ENCODE results near the gene AGAP1.

The AGAP1 gene

DNA sequence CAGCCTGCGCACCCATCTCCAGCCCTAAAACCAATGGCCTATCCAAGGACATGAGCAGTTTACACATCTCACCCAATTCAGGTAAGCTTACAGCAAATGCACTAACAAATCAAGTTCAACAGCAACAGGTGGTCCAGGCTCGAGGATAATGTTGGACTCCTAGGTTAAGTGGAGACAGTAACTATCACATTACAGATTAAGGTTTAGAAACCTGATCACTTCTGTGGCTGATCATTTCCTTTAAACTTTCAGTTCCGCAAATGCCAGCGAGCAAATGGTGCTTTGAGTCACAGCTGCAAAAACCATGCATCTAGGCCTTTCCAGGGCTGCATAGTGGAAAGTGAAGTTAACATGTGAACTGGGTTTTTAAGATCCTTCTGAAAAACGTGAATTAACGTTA lies 415.0 kb downstream of the AGAP1 start:
- no peak for DNase-seq

GRCh38 chr2:235909358-235909757 lies 415.5 kb downstream of the AGAP1 start:
- DNase-seq: no peak

GRCh38 chr2:235910067-235910466 lies 416.2 kb downstream of the AGAP1 start:
- no peak for DNase-seq

DNA sequence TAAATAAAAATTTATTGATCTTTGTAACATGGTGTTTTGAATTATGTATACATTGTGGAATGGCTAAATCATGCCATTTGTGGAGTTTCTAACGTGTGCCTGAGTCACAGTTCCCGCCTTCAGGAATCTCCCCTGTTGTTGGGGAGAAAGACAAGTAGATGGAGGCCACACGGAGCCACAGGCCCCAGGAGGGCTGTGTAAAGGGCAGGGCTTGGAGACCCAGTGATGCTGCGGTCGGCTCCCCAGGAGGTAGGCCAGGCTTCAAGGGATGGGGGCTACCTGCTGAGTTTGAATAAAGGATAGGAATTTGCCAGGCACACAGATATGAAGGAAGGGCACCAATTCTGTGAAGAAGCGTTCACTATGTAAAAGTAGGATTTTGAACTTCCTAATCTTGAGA lies 417.3 kb downstream of the AGAP1 start:
- no peak for DNase-seq

DNA sequence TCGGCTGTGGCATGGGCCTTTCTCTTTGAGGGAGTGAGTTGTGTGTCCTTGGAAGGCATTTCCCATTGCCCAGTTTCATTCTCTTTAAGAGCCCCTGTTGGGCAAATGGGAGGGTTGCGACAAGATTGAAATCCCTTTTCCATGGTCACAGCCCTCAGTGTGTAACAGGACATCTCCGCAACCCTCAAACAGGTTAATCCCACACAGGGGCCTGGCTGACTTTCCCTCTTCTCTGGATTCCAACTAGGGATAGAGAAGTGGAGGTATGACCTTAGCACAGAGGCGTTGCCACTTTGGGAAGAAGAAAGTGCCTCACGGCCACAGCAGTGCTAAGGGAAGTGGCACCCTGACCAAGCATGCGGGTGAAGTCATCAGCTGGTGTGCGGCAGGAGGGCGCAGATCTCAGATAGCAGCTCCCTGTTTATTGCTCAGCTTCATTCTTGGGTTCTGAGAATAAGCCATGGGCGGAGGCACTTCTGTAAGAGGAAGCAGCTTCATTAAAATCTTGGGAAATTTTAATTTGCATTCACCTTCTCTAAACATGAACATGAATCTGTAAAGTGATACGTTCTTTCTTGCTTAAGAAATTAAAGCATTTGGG lies 417.9 kb downstream of the AGAP1 start:
- no peak for DNase-seq

- no peak for DNase-seq
Measured at GRCh38 chr2:235914756-235915155, 420.9 kb downstream of the AGAP1 start.

DNA sequence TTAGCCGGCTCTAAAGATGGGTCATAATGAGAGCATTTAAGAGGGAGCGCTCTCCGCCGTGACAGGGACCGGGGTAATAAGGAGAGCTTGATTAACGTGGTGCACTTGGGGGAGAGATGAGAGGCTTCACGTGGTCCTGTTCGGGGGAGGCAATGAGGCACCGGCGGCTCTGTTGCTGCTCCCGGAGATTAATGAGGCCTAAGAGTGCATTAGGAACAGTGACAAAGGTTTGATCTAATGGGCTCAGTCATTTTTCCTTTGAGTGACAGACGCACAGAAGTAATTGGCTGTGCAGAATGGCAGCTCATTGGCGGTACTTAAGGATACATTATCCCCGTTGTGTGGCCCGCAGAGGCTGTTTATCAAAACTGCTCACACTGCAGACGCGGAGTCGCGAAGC lies 423.7 kb downstream of the AGAP1 start:
- no peak for DNase-seq

DNA sequence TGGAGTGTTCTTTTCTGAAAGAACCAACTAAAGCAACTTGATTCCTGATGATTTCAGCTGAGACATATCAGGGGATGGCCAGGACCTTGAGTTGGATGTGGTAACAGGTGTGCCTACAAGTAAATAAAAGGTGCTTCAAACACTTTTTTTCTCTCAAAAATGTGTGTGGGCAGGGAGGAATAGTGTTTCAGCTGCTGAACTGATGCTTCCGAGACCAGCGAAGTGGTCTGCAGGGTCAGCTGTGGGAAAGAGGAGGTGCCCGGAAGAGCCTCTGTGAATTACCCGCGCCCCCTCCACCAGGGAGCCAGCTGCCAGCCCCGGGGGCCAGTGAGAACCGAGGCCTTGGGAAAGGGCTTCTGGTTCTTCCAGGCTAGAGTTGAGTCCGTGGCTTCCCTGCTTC lies 425.0 kb downstream of the AGAP1 start:
- DNase-seq: no peak

DNA sequence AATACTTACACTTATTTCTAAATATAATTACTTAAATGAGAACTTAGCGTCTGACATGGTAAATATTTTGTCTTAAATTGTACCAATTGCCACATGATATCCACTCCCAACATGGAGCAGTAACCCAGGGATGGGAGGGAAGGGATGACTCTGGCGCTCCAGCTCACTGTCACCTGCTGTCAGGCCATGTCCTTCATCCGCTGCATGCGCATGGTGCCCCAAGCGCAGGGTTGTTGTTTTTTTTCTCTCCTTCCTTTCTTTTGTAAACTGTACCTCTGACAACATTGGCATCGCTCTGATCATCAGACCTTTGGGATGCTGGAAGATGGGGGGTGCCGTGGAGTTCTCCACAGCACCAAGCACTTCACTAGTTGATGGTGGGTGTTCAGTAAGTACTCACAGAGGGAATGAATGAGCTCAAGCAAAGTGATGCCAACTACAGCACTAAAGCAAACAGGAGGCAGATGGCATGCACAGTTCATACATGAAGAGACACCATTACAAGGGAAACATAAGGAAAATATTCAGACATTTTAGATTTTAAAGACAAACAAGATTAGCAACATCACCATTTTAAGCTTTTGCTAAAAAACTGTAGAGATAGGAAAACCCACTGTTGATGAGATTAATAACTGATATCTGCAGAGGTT lies 426.5 kb downstream of the AGAP1 start:
- no peak for DNase-seq

DNA sequence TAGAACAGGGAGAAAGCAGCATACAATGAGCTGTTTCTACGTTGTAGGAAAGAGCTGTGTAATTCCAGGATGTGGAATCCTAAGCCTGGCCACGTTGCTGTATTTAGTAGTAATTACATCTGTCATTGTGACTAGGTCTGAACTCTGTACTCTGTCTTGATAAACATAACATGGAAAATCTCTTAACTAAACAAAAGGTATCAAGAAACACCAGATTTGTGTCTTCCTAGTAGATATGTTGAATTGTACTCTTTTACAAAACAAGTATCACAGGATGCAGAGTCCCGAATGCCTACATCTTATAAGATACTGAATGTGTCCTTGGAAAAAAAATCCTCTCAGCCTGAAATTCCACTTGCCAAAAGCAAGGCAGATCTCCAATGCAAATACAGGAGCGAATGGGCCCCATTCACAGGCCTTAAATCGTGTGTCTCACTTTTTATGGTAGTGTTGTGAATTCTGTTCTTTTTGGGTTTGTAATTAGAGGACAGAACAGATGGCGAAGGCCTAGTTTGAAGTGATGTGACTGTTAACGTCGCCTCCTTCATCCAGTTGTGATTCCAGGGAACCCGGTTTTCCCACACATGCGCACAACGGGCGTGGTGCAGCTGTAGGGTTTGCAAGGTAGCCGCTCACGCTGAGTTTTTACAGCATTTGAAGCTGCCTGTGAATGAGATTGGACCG lies 427.8 kb downstream of the AGAP1 start:
- no peak for DNase-seq

DNA sequence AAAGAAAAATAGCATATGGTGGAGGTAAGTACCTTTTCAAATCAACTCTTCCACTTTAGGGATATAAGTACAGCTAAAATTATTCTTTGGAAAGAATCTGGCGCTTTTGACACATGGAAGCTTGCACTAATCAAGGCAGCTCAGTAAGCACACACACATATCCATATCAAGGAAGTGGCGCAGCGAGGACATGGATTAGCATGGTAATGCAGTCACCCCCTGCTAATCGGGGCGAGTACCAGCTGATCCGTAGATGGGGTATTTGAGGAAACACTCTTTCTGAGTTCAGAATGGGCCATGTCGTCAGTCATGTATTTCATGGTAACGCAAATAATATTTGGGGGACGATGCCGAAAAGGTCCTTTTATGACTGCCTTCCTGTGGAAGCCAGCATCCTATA lies 429.0 kb downstream of the AGAP1 start:
- no peak for DNase-seq

DNA sequence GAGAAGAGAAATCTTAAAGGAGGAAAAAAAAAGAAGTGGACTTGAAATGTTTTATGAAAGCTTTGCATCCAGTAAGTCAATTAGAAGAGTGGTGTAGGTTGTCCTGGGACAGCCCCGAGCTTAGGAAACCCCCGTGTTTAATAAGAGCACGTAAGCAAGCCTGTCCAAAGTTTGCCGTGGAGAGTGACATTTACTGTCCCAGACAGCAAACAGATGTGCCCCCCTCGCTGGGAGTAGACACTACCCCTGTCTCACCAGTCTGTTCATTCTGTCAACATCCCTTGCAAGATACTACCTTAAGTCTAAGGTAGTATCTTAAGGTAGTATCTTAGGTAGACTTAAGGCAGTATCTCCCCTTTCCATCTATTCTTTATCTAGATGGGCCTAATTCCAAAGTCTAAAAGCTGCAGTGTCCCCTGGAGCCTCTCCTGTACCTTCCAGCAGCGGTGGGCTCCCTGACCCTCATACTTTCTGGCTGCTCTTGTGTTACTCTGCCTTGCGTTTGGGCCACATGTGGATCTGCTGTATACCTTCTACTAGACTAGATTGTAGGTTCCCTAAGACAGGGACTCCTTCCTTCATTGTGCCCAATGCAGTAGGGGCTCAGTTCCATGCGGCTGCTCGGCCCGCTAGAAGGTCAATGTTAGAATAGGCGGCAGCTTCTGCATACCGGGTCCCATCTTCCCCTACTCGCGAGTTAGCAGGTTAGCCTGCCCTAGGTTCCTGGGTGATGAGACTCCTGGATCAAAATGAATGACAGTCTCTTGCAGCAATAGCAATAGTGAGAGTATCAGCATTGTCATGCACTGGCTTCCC lies 430.2 kb downstream of the AGAP1 start:
- no peak for DNase-seq

DNA sequence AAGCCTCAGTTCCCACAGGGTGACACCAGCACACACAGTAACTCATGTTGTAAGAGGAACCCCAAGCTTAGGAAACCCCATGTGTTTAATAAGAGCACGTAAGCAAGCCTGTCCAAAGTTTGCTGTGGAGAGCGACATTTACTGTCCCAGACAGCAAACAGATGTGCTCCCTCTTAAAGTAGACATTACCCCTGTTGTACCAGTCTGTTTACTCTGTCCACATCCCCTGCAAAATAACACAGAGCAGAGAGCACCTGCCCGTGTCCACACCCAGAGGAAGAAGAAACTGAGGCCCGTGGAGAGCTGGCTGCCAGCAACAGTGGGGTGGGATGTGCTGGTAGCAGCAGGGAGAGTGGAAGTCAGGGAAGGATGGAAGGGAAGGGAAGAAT lies 430.8 kb downstream of the AGAP1 start:
- no peak for DNase-seq

DNA sequence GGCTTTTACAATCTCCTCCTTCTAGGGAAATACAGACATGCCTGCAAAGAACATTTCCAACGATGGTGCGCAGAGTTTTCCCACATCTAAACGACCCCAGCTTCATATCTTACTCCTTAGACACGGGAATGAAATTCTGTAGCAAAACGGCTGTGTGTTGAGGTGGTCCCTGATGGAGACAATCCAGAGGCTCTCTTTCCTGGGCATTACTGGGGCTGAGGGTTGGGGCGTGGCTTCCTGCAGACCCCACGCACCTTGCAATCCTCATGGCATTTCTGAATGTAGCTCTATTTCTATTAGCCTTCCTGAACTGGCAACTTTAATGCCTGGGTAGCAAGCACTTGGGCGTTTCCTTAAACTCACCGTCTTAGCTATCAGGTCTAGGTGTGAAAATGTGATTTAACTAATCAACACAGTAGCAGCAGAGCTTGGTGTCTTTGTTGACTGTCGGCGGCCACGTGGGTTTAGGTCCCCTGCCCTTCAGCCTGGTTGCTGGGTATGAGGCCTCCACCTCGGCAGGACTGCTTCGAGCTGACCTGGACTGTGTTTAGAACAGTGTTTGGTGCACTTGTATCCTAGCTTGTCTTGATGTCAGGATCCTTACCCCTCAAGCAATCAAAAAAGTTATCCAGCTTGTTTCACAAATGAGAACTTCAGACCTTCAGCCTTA lies 431.5 kb downstream of the AGAP1 start:
- no peak for DNase-seq

- no peak for DNase-seq
Measured at GRCh38 chr2:235926229-235926628, 432.4 kb downstream of the AGAP1 start.

GRCh38 chr2:235928751-235929370 lies 435.0 kb downstream of the AGAP1 start:
- no peak for DNase-seq

- DNase-seq: no peak
Measured at GRCh38 chr2:235930701-235931100, 436.9 kb downstream of the AGAP1 start.

- no peak for DNase-seq
Measured at GRCh38 chr2:235931676-235932075, 437.8 kb downstream of the AGAP1 start.

DNA sequence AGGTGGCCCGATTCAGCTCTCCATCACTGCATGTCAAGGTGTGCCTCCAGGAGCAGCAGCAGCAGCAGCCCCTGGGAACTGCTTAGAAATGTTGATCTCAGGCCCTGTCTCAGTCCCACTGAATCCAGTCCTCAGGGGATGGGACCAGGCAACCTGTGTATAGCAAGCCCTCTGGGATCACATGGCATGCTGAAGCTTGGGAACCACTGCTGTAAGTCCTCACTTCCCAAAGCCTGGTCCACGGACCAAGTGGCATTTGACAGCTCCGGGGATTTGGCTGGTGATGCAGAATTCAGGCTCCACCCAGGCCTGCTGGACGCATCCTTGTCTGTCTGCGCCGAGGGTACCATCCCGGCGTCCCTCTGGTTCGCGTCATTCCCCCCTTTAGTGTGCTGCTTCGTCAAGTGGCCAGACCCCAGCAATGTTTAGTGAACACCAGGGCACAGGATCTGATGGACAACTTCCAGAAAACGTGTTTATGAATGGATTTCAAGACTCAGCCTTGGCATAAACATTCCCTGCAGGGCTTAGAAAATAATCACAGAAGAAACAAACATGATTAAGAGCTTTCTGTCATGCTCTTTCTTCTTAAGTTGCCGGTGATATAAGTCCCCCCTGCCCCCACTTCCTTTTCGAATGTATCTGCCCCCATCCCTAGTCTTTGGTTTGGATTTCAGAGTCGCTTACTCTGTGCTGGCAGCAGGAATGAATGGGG lies 440.4 kb downstream of the AGAP1 start:
- no peak for DNase-seq

DNA sequence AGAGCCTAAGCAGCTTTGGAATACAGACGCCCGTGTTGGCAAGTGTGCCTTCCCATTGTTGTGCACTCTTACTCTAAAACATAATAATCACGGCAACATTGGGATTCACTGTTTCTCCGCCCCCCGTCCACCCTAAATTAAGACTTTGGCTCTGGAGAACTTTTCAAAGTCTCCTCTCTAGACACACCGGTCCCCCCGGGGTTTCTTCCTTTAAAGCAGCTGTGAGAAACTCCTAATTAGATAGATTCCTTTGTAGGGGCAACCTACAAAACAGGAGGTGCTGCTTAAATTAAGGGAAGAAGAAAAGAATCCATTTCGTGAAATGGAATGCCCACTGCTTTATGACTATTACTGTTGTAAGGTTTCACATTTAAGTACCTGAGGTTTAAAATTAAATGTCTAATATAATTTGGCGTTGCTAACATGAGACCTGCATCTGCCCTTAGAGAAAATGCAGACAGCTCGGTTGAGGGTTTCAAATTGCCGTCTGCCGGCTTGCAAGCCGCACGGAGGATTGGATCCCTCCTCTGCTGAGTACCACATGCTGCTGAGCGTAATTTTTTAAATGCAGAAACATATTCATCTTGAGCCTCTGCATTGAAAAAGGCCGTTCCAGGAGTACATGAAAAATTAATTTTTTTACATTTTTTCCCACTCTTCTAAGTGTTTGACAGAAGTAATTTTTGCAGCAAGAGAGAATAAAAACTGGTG lies 441.1 kb downstream of the AGAP1 start:
- no peak for DNase-seq

DNA sequence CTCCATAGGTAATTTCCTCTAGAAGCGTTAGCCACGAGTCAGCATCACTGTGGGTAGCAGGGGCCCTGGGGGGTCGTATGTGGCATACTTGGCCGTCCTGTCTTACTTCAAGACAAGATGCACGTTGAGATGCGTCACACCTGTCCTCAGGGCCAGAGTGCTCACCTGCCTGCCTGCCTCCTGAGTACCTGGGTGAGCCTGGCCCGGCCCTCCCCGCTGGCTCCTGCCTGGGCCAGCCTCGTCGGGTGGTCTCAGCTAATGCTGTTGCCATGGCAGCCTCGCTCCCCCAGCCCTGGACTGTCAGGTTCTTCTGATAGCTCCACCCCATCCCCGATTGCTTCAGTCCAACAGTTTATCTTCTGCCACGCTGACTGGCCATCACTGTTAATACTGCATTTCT lies 441.9 kb downstream of the AGAP1 start:
- DNase-seq: no peak
